ENCODE measurements around the gene UBE2V1. TPM values are rescaled to one million over a fixed set of nuclear protein-coding genes. Genes with fewer than 3 reads are reported as not detected.

UBE2V1 gene
- total RNA-seq, 1 donor from 2014 or later: 117 TPM

DNA sequence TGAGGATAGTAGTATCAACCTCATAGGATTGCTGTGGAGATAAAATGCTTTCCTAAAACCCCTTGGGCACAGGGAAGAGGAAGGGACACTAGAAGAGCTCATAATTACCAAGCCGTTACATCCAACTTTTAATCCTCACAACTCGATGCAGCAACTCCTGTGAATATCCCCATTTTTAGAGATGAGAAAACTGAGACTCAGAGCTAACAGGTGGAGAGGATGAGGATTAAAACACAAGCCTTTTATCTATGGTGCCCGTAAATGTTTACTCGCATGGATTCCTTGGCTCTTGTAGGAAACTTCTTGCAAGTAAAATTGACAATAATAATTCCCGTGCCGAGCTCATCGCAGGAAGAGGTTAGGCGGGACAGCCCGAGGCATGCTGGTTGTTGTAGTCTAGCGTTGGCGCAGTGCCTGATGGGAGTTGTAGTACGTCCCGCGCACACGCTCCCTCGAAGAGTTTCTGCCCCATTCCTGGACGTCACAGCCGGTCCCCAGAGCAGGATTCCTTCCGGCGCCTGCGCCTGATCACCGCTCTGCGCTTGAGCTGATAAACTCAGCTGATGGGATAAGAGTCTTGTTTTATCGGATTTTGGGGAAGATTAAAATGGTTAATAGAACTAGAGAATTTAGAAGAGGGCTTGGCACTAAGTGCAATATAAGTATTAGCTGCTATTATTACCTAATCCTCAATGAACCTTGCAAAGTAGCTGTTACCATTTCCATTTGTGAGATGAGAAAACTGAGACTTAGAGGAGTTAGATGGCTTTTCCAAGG is 2.8 kb upstream of the UBE2V1 start:
- H3K4me1 Mint-ChIP-seq (ENCODE audit: unreplicated experiment): peaks cover 34% of the 10 kb centered on the region
- TF ChIP-seq, protein P1, sequence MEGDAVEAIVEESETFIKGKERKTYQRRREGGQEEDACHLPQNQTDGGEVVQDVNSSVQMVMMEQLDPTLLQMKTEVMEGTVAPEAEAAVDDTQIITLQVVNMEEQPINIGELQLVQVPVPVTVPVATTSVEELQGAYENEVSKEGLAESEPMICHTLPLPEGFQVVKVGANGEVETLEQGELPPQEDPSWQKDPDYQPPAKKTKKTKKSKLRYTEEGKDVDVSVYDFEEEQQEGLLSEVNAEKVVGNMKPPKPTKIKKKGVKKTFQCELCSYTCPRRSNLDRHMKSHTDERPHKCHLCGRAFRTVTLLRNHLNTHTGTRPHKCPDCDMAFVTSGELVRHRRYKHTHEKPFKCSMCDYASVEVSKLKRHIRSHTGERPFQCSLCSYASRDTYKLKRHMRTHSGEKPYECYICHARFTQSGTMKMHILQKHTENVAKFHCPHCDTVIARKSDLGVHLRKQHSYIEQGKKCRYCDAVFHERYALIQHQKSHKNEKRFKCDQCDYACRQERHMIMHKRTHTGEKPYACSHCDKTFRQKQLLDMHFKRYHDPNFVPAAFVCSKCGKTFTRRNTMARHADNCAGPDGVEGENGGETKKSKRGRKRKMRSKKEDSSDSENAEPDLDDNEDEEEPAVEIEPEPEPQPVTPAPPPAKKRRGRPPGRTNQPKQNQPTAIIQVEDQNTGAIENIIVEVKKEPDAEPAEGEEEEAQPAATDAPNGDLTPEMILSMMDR (conservative IDR thresholded peaks at IDR 0.05): no peak

DNA sequence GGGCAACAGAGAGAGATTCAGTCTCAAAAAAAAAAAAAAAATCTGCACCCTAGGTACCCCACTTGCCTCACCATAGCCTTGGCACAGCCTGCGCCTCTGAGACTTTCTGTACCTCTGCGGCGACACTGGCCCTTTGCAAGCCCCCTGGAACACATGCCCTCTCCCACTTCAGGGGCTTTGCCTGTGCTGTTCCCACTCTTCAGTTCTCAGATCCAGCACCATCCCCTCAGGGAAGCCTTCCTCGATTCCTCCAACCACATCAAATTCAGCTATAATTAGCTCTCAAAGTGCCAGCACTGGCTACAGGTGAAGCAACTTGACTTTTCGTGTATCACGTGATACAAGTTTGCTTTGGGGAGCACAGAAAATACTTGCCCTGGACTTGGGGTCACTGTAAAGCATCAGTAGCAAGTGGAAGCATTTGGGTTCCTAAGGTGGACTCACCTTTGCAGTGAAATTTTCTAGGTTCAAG is 2.1 kb upstream of the UBE2V1 start:
- peak overlapping the region; percentile 91 for H3K27ac Mint-ChIP-seq

More for the DNA sequence above, 2.8 kb upstream of the UBE2V1 start:
- DNase-seq (ENCODE audit: extremely low spot score, unreplicated experiment): peak; percentile 89
- H3K36me3 Mint-ChIP-seq: peaks cover 3% of the 10 kb centered on the region
- H3K27ac Mint-ChIP-seq: peak overlapping the region; percentile 91
- no peaks in the 10 kb centered on the region for H3K9me3 Mint-ChIP-seq
- peak overlapping the region; percentile 86 for H3K4me3 Mint-ChIP-seq
- no peaks in the 10 kb centered on the region for H3K27me3 Mint-ChIP-seq

DNA sequence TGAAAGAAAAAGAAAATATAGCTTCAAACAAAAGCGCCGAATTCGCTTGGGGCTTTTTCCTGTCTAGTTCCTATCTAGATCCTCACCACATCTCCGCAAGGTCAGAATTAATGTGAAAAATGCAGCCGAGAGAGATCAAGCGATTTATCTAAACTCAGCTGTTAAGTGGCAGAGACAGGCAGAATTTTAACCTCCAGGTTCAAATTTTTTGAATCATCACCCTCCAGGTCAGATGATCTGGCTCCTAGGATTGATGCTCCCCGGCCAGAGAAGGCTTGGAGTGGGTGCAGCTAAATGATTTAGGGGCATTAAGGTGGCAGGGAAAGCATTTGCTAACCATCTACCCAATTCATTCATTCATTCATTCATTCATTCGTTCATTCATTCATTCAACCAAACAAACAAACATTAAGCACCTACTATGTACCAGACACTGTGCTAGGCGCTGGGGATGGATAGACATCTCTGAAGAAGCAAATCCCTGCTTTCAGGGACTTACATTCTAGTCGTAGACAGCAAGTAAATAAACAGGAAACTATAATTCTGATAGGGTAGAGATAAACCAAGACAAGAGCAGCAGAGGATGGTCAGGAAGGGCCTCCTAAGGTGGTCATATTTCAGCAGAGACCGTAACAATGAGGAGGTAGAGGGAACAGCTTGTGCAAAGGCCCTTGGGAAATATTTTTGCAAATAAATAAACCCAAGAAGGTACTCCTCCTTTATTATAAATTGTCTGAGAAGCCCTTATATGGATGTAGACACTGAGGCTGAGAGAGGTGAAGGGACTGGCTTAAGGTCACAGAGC is 672 bp upstream of the UBE2V1 start:
- peak overlapping the region; percentile 97 for H3K4me3 Mint-ChIP-seq
- TF ChIP-seq, protein P1 (conservative IDR thresholded peaks at IDR 0.05): no peak
- H3K36me3 Mint-ChIP-seq: peaks cover 6% of the 10 kb centered on the region
- H3K9me3 Mint-ChIP-seq: no peaks in the 10 kb centered on the region
- peaks cover 52% of the 10 kb centered on the region for H3K4me1 Mint-ChIP-seq (ENCODE audit: unreplicated experiment)
- no peaks in the 10 kb centered on the region for H3K27me3 Mint-ChIP-seq
- DNase-seq (ENCODE audit: extremely low spot score, unreplicated experiment): no peak
- H3K27ac Mint-ChIP-seq: peak overlapping the region; percentile 97

More for the DNA sequence above, 2.1 kb upstream of the UBE2V1 start:
- Mint-ChIP-seq H3K27me3 (no peaks in the 10 kb centered on the region), H3K4me1 (ENCODE audit: unreplicated experiment) (peaks cover 41% of the 10 kb centered on the region), H3K36me3 (peaks cover 3% of the 10 kb centered on the region), H3K4me3 (peak overlapping the region; percentile 86), H3K9me3 (no peaks in the 10 kb centered on the region)
- TF ChIP-seq, protein P1 (conservative IDR thresholded peaks at IDR 0.05): no peak
- no peak for DNase-seq (ENCODE audit: extremely low spot score, unreplicated experiment)

DNA sequence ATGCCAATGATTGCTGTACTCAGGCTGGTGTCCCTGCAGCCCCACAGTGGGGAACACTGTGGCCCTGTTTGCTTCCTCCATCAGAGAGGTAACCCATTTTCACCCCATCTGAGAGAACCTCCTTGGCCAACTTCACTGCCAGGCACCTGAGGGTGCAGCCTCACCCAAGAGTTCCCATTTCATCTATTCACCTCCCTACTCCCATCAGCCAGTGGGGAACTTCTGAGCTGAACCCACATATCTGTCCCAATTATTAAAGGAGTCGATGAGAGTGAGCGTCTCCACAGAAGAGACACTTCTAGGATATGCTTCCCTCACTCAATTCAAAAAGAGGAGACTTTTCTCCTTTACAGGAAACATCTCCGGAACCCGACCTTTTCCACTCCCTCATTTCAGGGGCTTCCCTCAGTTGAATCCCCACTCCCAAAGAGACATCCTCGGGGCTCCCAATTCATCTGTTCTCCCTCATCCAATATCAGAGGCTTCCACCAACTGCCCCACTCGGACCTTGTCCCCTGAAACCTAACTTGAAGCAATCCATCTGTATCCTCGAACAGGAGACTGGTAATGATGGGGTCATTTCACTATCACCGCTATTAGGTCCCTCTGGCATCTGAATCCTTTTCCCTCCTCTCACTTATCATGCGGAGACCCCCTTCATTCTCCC is 988 bp downstream of the UBE2V1 start:
- Mint-ChIP-seq H3K9me3 (no peaks in the 10 kb centered on the region), H3K27me3 (no peaks in the 10 kb centered on the region), H3K27ac (peak overlapping the region; percentile 91), H3K36me3 (peaks cover 15% of the 10 kb centered on the region), H3K4me1 (ENCODE audit: unreplicated experiment) (peaks cover 67% of the 10 kb centered on the region), H3K4me3 (peak overlapping the region; percentile 97)
- TF ChIP-seq, protein P1 (conservative IDR thresholded peaks at IDR 0.05): no peak
- no peak for DNase-seq (ENCODE audit: extremely low spot score, unreplicated experiment)

DNA sequence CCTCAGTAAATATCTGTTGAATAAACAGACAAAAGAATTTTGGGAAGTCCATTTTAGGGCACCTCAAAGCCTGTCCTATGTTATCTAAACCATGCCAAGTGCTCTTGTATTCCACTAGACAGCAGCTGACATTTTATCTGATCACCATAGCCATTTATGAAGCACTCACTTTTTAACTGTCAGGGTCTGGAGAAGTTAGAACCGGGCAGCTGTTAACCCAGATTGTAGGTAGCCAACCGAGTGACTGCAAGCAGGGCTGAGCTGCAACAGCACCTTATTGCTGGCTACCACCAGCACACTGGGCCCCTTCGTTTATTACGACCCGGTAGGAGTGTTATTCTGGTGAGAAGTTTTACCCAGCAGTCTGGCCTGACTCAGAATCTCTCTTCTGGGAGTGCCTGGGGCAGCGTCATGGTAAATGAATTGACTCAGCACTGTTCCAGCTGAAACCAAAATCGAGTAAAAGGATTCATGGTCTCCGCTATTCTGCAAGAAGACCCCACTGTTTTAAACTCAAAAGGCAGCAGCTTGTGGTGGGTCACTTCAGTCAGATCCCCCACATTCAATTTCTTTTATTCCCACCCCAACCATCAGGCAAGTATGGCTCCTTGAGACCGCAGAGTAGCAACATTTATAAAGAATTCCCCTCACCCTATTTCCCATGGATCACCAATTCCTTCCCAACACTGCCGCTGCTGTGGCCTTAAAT is 1.7 kb downstream of the UBE2V1 start:
- no peak for DNase-seq (ENCODE audit: extremely low spot score, unreplicated experiment)
- peak overlapping the region; percentile 91 for H3K27ac Mint-ChIP-seq

More for the DNA sequence above, 1.7 kb downstream of the UBE2V1 start:
- no peaks in the 10 kb centered on the region for H3K27me3 Mint-ChIP-seq
- H3K4me1 Mint-ChIP-seq (ENCODE audit: unreplicated experiment): peaks cover 69% of the 10 kb centered on the region
- H3K4me3 Mint-ChIP-seq: peak overlapping the region; percentile 97
- TF ChIP-seq, protein P1 (conservative IDR thresholded peaks at IDR 0.05): no peak
- no peaks in the 10 kb centered on the region for H3K9me3 Mint-ChIP-seq
- H3K36me3 Mint-ChIP-seq: peaks cover 15% of the 10 kb centered on the region

All from type B pancreatic cell (in vitro differentiated cells).